ENCODE results near the gene IGSF21.

DNA sequence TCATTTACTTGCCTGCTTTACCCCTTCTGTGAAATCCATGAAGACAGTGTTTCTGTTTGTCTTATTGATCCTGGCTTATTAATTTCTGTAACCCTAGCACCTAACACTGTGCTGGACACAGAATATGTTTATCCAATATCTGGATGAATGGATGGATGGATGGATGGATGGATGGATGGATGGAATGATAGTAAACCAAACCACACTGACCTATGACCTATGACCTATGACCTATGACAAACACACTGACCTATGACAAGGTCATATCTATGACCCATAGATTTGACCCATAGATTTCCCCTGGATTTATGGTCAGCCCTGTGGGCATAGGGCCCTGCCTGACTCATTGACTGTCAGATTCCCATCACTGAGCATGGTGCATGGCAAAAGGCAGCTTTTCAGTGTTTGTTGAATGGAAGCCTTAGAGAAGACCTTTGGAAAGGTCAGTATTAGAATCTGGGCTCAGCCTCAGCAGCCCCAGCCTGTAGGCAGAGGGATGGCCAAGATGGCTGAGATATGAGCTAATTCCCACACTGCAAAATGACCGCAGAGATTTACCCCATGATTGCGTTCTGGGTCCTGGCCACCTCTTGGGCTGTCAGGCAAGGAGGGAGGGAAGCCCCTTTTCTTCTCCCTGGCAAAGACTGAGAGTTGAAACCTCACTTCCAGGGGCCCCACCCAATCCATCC lies 24.6 kb downstream of the IGSF21 start:
- TF ChIP-seq, protein P1, sequence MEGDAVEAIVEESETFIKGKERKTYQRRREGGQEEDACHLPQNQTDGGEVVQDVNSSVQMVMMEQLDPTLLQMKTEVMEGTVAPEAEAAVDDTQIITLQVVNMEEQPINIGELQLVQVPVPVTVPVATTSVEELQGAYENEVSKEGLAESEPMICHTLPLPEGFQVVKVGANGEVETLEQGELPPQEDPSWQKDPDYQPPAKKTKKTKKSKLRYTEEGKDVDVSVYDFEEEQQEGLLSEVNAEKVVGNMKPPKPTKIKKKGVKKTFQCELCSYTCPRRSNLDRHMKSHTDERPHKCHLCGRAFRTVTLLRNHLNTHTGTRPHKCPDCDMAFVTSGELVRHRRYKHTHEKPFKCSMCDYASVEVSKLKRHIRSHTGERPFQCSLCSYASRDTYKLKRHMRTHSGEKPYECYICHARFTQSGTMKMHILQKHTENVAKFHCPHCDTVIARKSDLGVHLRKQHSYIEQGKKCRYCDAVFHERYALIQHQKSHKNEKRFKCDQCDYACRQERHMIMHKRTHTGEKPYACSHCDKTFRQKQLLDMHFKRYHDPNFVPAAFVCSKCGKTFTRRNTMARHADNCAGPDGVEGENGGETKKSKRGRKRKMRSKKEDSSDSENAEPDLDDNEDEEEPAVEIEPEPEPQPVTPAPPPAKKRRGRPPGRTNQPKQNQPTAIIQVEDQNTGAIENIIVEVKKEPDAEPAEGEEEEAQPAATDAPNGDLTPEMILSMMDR (IDR thresholded peaks at IDR 0.05), result no peak
- TF ChIP-seq POLR2A (IDR thresholded peaks at IDR 0.05) (no peak), POLR2AphosphoS5 (IDR thresholded peaks at IDR 0.05) (no peak), EP300 (IDR thresholded peaks at IDR 0.05) (no peak)

All from suprapubic skin (tissue), 4 donors.